Measurements from ENCODE around the gene CHD5. TPM values are rescaled to one million over a fixed set of nuclear protein-coding genes. Genes with fewer than 3 reads are reported as not detected.
A peak's percentile ranks its signal among the peaks of the same experiment; 100 is the strongest.

CHD5 gene
- total and polyA plus RNA-seq, 4 donors = 9.9 to 51.1 (median 34.4) TPM

GRCh38 chr1:6086762-6087376, 93.3 kb downstream of the CHD5 start:
- Histone ChIP-seq H3K36me3 (ENCODE audit: control insufficient read depth, insufficient read depth, low read length) (peaks cover 41% of the 10 kb centered on the region), H3K9me3 (ENCODE audit: control insufficient read depth, insufficient read depth, low read length) (no peaks in the 10 kb centered on the region), H3K27me3 (ENCODE audit: control insufficient read depth, insufficient read depth, low read length) (no peaks in the 10 kb centered on the region), H3K27ac (ENCODE audit: low read depth, low read length) (no peak overlapping the region), H3K4me3 (ENCODE audit: low read depth, low read length) (no peak overlapping the region), H3K4me1 (ENCODE audit: control insufficient read depth, insufficient read depth, low read length) (peaks cover 36% of the 10 kb centered on the region)
- WGBS (ENCODE audit: insufficient coverage) = 67% methylated on average over 15 of the region's 15 CpGs
- no peak for DNase-seq (ENCODE audit: low read depth in 4 of 6, low spot score in 6 of 6)

GRCh38 chr1:6086358-6086757, 93.8 kb downstream of the CHD5 start:
- no peak overlapping the region for H3K27ac ChIP-seq (ENCODE audit: low read depth, low read length)
- DNase-seq (ENCODE audit: low read depth in 4 of 6, low spot score in 6 of 6) = no peak
- 67% methylated on average over 10 of the region's 13 CpGs for WGBS (ENCODE audit: insufficient coverage)
- H3K9me3 ChIP-seq (ENCODE audit: control insufficient read depth, insufficient read depth, low read length) = no peaks in the 10 kb centered on the region
- H3K4me3 ChIP-seq (ENCODE audit: low read depth, low read length) = no peak overlapping the region
- no peaks in the 10 kb centered on the region for H3K27me3 ChIP-seq (ENCODE audit: control insufficient read depth, insufficient read depth, low read length)
- H3K4me1 ChIP-seq (ENCODE audit: control insufficient read depth, insufficient read depth, low read length) = peaks cover 37% of the 10 kb centered on the region
- H3K36me3 ChIP-seq (ENCODE audit: control insufficient read depth, insufficient read depth, low read length) = peaks cover 37% of the 10 kb centered on the region

- WGBS (ENCODE audit: insufficient coverage) = 95% methylated on average over 13 of the region's 13 CpGs
- no peak overlapping the region for H3K27ac ChIP-seq (ENCODE audit: low read depth, low read length)
- no peak overlapping the region for H3K4me3 ChIP-seq (ENCODE audit: low read depth, low read length)
- H3K9me3 ChIP-seq (ENCODE audit: control insufficient read depth, insufficient read depth, low read length) = no peaks in the 10 kb centered on the region
- H3K36me3 ChIP-seq (ENCODE audit: control insufficient read depth, insufficient read depth, low read length) = peaks cover 37% of the 10 kb centered on the region
- H3K27me3 ChIP-seq (ENCODE audit: control insufficient read depth, insufficient read depth, low read length) = no peaks in the 10 kb centered on the region
- H3K4me1 ChIP-seq (ENCODE audit: control insufficient read depth, insufficient read depth, low read length) = peaks cover 40% of the 10 kb centered on the region
- no peak for DNase-seq (ENCODE audit: low read depth in 4 of 6, low spot score in 6 of 6)
Measured at GRCh38 chr1:6085666-6086065, 94.5 kb downstream of the CHD5 start.

GRCh38 chr1:6084781-6085495, 95.2 kb downstream of the CHD5 start:
- H3K4me1 ChIP-seq (ENCODE audit: control insufficient read depth, insufficient read depth, low read length) = peaks cover 43% of the 10 kb centered on the region
- no peaks in the 10 kb centered on the region for H3K27me3 ChIP-seq (ENCODE audit: control insufficient read depth, insufficient read depth, low read length)
- no peak overlapping the region for H3K4me3 ChIP-seq (ENCODE audit: low read depth, low read length)
- peaks cover 31% of the 10 kb centered on the region for H3K36me3 ChIP-seq (ENCODE audit: control insufficient read depth, insufficient read depth, low read length)
- H3K9me3 ChIP-seq (ENCODE audit: control insufficient read depth, insufficient read depth, low read length) = no peaks in the 10 kb centered on the region
- DNase-seq (ENCODE audit: low read depth in 4 of 6, low spot score in 6 of 6) = peak in 1 of 6 donors; percentile 62
- no peak overlapping the region for H3K27ac ChIP-seq (ENCODE audit: low read depth, low read length)
- WGBS (ENCODE audit: insufficient coverage) = 76% methylated on average over 10 of the region's 18 CpGs

GRCh38 chr1:6083801-6084446, 96.2 kb downstream of the CHD5 start:
- H3K27me3 ChIP-seq (ENCODE audit: control insufficient read depth, insufficient read depth, low read length) = no peaks in the 10 kb centered on the region
- WGBS (ENCODE audit: insufficient coverage) = 38% methylated on average over 9 of the region's 12 CpGs
- H3K4me3 ChIP-seq (ENCODE audit: low read depth, low read length) = no peak overlapping the region
- H3K36me3 ChIP-seq (ENCODE audit: control insufficient read depth, insufficient read depth, low read length) = peaks cover 27% of the 10 kb centered on the region
- H3K9me3 ChIP-seq (ENCODE audit: control insufficient read depth, insufficient read depth, low read length) = no peaks in the 10 kb centered on the region
- peak in 4 of 6 donors; percentile 10 to 88 (median 52) for DNase-seq (ENCODE audit: low read depth in 4 of 6, low spot score in 6 of 6)
- H3K27ac ChIP-seq (ENCODE audit: low read depth, low read length) = no peak overlapping the region
- H3K4me1 ChIP-seq (ENCODE audit: control insufficient read depth, insufficient read depth, low read length) = peaks cover 45% of the 10 kb centered on the region

- H3K36me3 ChIP-seq (ENCODE audit: control insufficient read depth, insufficient read depth, low read length) = peaks cover 30% of the 10 kb centered on the region
- no peaks in the 10 kb centered on the region for H3K27me3 ChIP-seq (ENCODE audit: control insufficient read depth, insufficient read depth, low read length)
- peaks cover 45% of the 10 kb centered on the region for H3K4me1 ChIP-seq (ENCODE audit: control insufficient read depth, insufficient read depth, low read length)
- no peaks in the 10 kb centered on the region for H3K9me3 ChIP-seq (ENCODE audit: control insufficient read depth, insufficient read depth, low read length)
- no peak overlapping the region for H3K27ac ChIP-seq (ENCODE audit: low read depth, low read length)
- no peak overlapping the region for H3K4me3 ChIP-seq (ENCODE audit: low read depth, low read length)
- 62% methylated on average over 16 of the region's 18 CpGs for WGBS (ENCODE audit: insufficient coverage)
- no peak for DNase-seq (ENCODE audit: low read depth in 4 of 6, low spot score in 6 of 6)
Measured at GRCh38 chr1:6083385-6083784, 96.7 kb downstream of the CHD5 start.

- H3K27ac ChIP-seq (ENCODE audit: low read depth, low read length) = no peak overlapping the region
- WGBS (ENCODE audit: insufficient coverage) = 46% methylated on average over 10 of the region's 10 CpGs
- peaks cover 31% of the 10 kb centered on the region for H3K36me3 ChIP-seq (ENCODE audit: control insufficient read depth, insufficient read depth, low read length)
- H3K9me3 ChIP-seq (ENCODE audit: control insufficient read depth, insufficient read depth, low read length) = no peaks in the 10 kb centered on the region
- no peaks in the 10 kb centered on the region for H3K27me3 ChIP-seq (ENCODE audit: control insufficient read depth, insufficient read depth, low read length)
- peaks cover 45% of the 10 kb centered on the region for H3K4me1 ChIP-seq (ENCODE audit: control insufficient read depth, insufficient read depth, low read length)
- peak in 2 of 6 donors; percentile 17 to 53 for DNase-seq (ENCODE audit: low read depth in 4 of 6, low spot score in 6 of 6)
- H3K4me3 ChIP-seq (ENCODE audit: low read depth, low read length) = no peak overlapping the region
Measured at GRCh38 chr1:6082430-6082971, 97.6 kb downstream of the CHD5 start.

GRCh38 chr1:6081901-6082300, 98.2 kb downstream of the CHD5 start:
- Histone ChIP-seq H3K27ac (ENCODE audit: low read depth, low read length) (no peak overlapping the region), H3K27me3 (ENCODE audit: control insufficient read depth, insufficient read depth, low read length) (no peaks in the 10 kb centered on the region), H3K4me3 (ENCODE audit: low read depth, low read length) (no peak overlapping the region), H3K36me3 (ENCODE audit: control insufficient read depth, insufficient read depth, low read length) (peaks cover 25% of the 10 kb centered on the region), H3K4me1 (ENCODE audit: control insufficient read depth, insufficient read depth, low read length) (peaks cover 45% of the 10 kb centered on the region), H3K9me3 (ENCODE audit: control insufficient read depth, insufficient read depth, low read length) (no peaks in the 10 kb centered on the region)
- DNase-seq (ENCODE audit: low read depth in 4 of 6, low spot score in 6 of 6) = no peak
- WGBS (ENCODE audit: insufficient coverage) = 79% methylated on average over 11 of the region's 12 CpGs

GRCh38 chr1:6080469-6080868, 99.7 kb downstream of the CHD5 start:
- Histone ChIP-seq H3K36me3 (ENCODE audit: control insufficient read depth, insufficient read depth, low read length) (peaks cover 22% of the 10 kb centered on the region), H3K9me3 (ENCODE audit: control insufficient read depth, insufficient read depth, low read length) (no peaks in the 10 kb centered on the region), H3K27ac (ENCODE audit: low read depth, low read length) (no peak overlapping the region), H3K27me3 (ENCODE audit: control insufficient read depth, insufficient read depth, low read length) (no peaks in the 10 kb centered on the region), H3K4me1 (ENCODE audit: control insufficient read depth, insufficient read depth, low read length) (peaks cover 45% of the 10 kb centered on the region), H3K4me3 (ENCODE audit: low read depth, low read length) (no peak overlapping the region)
- 15% methylated on average over 3 of the region's 12 CpGs for WGBS (ENCODE audit: insufficient coverage)
- peak in 4 of 6 donors; percentile 23 to 95 (median 58) for DNase-seq (ENCODE audit: low read depth in 4 of 6, low spot score in 6 of 6)

Measured in spinal cord (tissue), 10 donors.